PC-3 (cell line): ENCODE data around the gene BCL11B.

Experiments used
- CTCF ChIP-seq: fragments of 300-600 bp; sonication (generic); conservative IDR thresholded peaks from 2 replicates; pipeline ENCODE4 v1.5.1; 2017; ENCODE audit warnings: antibody characterized with exemption, low read depth, mild to moderate bottlenecking, low read length
- EZH2 ChIP-seq: fragments of 300-600 bp; sonication (generic); IDR thresholded peaks from one replicate; pipeline ENCODE4 v1.6.1; 2017; ENCODE audit warnings: antibody characterized with exemption, mild to moderate bottlenecking, low read length; ENCODE audit not compliant: unreplicated experiment
- EZH2phosphoT487 ChIP-seq: fragments of 300-600 bp; sonication (generic); IDR thresholded peaks from 2 replicates; pipeline ENCODE4 v1.6.1; 2018; ENCODE audit warnings: mild to moderate bottlenecking, antibody characterized with exemption, low read length, borderline replicate concordance

GRCh38 chr14:99234961-99235571 is 36.9 kb downstream of the BCL11B start:
- no peak for TF ChIP-seq CTCF
- no peak for TF ChIP-seq EZH2
- no peak for TF ChIP-seq EZH2phosphoT487
